K562 (cell line): Measurements from ENCODE around the gene XCL1. TPM values are rescaled to one million over a fixed set of nuclear protein-coding genes. Genes with fewer than 3 reads are reported as not detected.

ENCODE experiments used
- ATAC-seq: fragments of 200-7000 bp; cut with Tn5 transposase; 3 replicates; pipeline ENCODE4 v1.9.1; 2020; ENCODE audit warnings: moderate library complexity
- BruUV-seq: library from RNA; stranded (reverse); fragments of 400-500 nt; replicated peaks from 2 replicates; lab custom pipeline; 2021; lab: Mats Ljungman, UMichigan
- CTCF ChIA-PET: fragments of 300-600 bp; formaldehyde crosslinking; extraction: SDS; loops from one replicate; lab custom pipeline; 2021; ENCODE audit warnings: low intra/inter-chr PET ratio; lab: Yijun Ruan, JAX
- POLR2A ChIA-PET: fragments of 300-600, 350-650 bp; sonication (Branson Sonifier 250); formaldehyde crosslinking; extraction: SDS; loops from one replicate; lab custom pipeline; 2021; ENCODE audit warnings: antibody characterized with exemption, inconsistent platforms; lab: Yijun Ruan, JAX
- DNase-seq, 4 experiments: peaks; one replicate each; pipeline versions ENCODE4 v3.0.0 to v3.0.0-alpha.2; 2011 to 2018; ENCODE audit warnings: low spot score in 3 of 4, mixed read lengths in 3 of 4; ENCODE audit errors: extremely low read depth in 1 of 4
- FAIRE-seq: peaks from 2 replicates; lab custom pipeline; 2011; peaks lifted over from hg19 to GRCh38; lab: Jason Lieb, UNC
- H2AFZ ChIP-seq: 2 replicates; pipeline ENCODE4 v1.6.0; 2011; ENCODE audit warnings: low read depth, low read length, control low read depth, inconsistent platforms
- H3K27ac ChIP-seq: fragments of 200-600 bp; 3 replicates; pipeline ENCODE4 v1.8.0; 2011; ENCODE audit warnings: low read depth, mild to moderate bottlenecking, control low read depth, inconsistent platforms, low read length, moderate library complexity, mixed read lengths; ENCODE audit errors: extremely low read depth
- H3K27me3 ChIP-seq, 2 experiments: fragments of 300-600 bp in 1 of 2; 2 replicates in 1 of 2; 3 replicates in 1 of 2; pipeline versions ENCODE4 v1.6.0 to v1.8.0; 2011; ENCODE audit warnings: inconsistent platforms in 2 of 2, low read length in 2 of 2, mild to moderate bottlenecking in 1 of 2, mixed read lengths in 1 of 2, moderate library complexity in 1 of 2; ENCODE audit not compliant: control insufficient read depth in 2 of 2, insufficient read depth in 2 of 2
- H3K36me3 ChIP-seq: fragments of 300-600 bp; 3 replicates; pipeline ENCODE4 v1.8.0; 2011; ENCODE audit warnings: mild to moderate bottlenecking, low read length, inconsistent platforms; ENCODE audit not compliant: control insufficient read depth, insufficient read depth
- H3K4me1 ChIP-seq, 2 experiments: fragments of 200-600 bp in 1 of 2; replicated peaks in 1 of 2; 2 replicates in 1 of 2; 3 replicates in 1 of 2; pipeline versions ENCODE4 v1.5.1 to v1.8.0; 2011; ENCODE audit warnings: inconsistent platforms in 2 of 2, low read length in 2 of 2, mild to moderate bottlenecking in 1 of 2, mixed read lengths in 1 of 2, moderate library complexity in 1 of 2; ENCODE audit not compliant: control insufficient read depth in 2 of 2, insufficient read depth in 2 of 2
- H3K4me2 ChIP-seq: 2 replicates; pipeline ENCODE4 v1.6.1; 2011; ENCODE audit warnings: low read length, control low read depth, inconsistent platforms, mixed read lengths; ENCODE audit not compliant: insufficient read depth
- H3K4me3 ChIP-seq: fragments of 200-600 bp; sonication (generic), shearing (Covaris generic); 2 replicates; pipeline ENCODE4 v1.5.1; 2016; ENCODE audit warnings: control low read depth, inconsistent platforms
- H3K79me2 ChIP-seq: fragments of 200-600 bp; 3 replicates; pipeline ENCODE4 v1.8.0; 2011; ENCODE audit warnings: low read length, inconsistent platforms; ENCODE audit not compliant: control insufficient read depth, insufficient read depth
- H3K9ac ChIP-seq, 2 experiments: 2 replicates each; pipeline versions ENCODE4 v1.6.0 to v1.6.1; 2011; ENCODE audit warnings: low read depth in 2 of 2, low read length in 2 of 2, control low read depth in 1 of 2, inconsistent platforms in 1 of 2, mild to moderate bottlenecking in 1 of 2, mixed read lengths in 1 of 2; ENCODE audit not compliant: insufficient read depth in 1 of 2
- H3K9me1 ChIP-seq: one replicate; pipeline ENCODE4 v1.6.0; 2011; ENCODE audit warnings: inconsistent platforms, mild to moderate bottlenecking, low read length, moderate library complexity; ENCODE audit not compliant: control insufficient read depth, insufficient read depth
- H3K9me3 ChIP-seq: replicated peaks from 2 replicates; pipeline ENCODE4 v1.5.1; 2011; ENCODE audit warnings: low read depth, low read length, inconsistent platforms; ENCODE audit not compliant: control insufficient read depth, insufficient read depth
- H4K20me1 ChIP-seq: replicated peaks from 2 replicates; pipeline ENCODE4 v1.6.1; 2011; ENCODE audit warnings: low read length, inconsistent platforms, mixed read lengths; ENCODE audit not compliant: control insufficient read depth, insufficient read depth
- ARID2 ChIP-seq: fragments of 450-650 bp; IDR thresholded peaks from 2 replicates; pipeline ENCODE4 v1.6.1; 2017; ENCODE audit warnings: antibody characterized with exemption, mild to moderate bottlenecking
- CBFB ChIP-seq: sonication (generic); formaldehyde crosslinking; IDR thresholded peaks from 2 replicates; pipeline ENCODE4 v1.4.0; 2020; ENCODE audit warnings: mild to moderate bottlenecking, missing genetic modification reagents
- GTF2A2 ChIP-seq: IDR thresholded peaks from 2 replicates; pipeline ENCODE4 v1.6.1; 2016; ENCODE audit warnings: mild to moderate bottlenecking, missing genetic modification characterization, missing compliant biosample characterization
- GTF2E2 ChIP-seq: fragments of 200-800 bp; sonication (Bioruptor generic); IDR thresholded peaks from 2 replicates; pipeline ENCODE4 v1.6.1; 2016; ENCODE audit warnings: missing genetic modification characterization, missing compliant biosample characterization
- MECOM ChIP-seq: fragments of 250-450 bp; sonication (Bioruptor Pico); IDR thresholded peaks from 2 replicates; pipeline ENCODE4 v1.8.0; 2022; ENCODE audit warnings: inconsistent platforms
- TFAM ChIP-seq: fragments of 250-450 bp; sonication (Bioruptor Pico); conservative IDR thresholded peaks from 2 replicates; pipeline ENCODE4 v1.5.0; 2021; ENCODE audit warnings: mild to moderate bottlenecking, moderate library complexity
- TGIF2 ChIP-seq: sonication (generic); formaldehyde crosslinking; IDR thresholded peaks from 2 replicates; pipeline ENCODE4 v1.8.1; 2022; ENCODE audit warnings: mild to moderate bottlenecking, missing genetic modification reagents, moderate library complexity
- ZNF584 ChIP-seq: fragments of 200-800 bp; sonication (Bioruptor generic); IDR thresholded peaks from 2 replicates; pipeline ENCODE4 v1.6.1; 2016; ENCODE audit warnings: low read depth, mild to moderate bottlenecking, missing genetic modification characterization, missing compliant biosample characterization
- WGBS: fragments of 100-300 bp; shearing (Covaris generic); methylation state at CpG from one replicate; pipeline ENCODE4 v1.1.6; 2016; ENCODE audit warnings: low coverage, mixed read lengths; ENCODE audit not compliant: insufficient coverage; ENCODE audit errors: missing lambda C conversion rate; 5-methylcytosine and 5-hydroxymethylcytosine counted together
- in situ Hi-C: fragments of 300-500 bp; cut with MboI; formaldehyde crosslinking; loops from 4 replicates; pipeline ENCODE4 v1.15.0; 2018; ENCODE audit warnings: inconsistent platforms, mixed read lengths
- intact Hi-C: fragments of 100-400 bp; cut with micrococcal nuclease; formaldehyde crosslinking; loops from 2 replicates; pipeline ENCODE4 v1.14.2; 2022
- polyA plus RNA-seq, 8 experiments: library from polyadenylated mRNA; depleted of rRNA in 4 of 8; stranded (reverse) in 5 of 8; unstranded in 3 of 8; fragments of >200 nt; fragmentation: Nextera tagmentation in 2 of 8; fragmentation: Illumina TruSeq in 1 of 8; extraction: Ambion mirVana in 2 of 8; extraction: Trizol in 1 of 8; gene quantifications; 2 replicates each; pipeline versions ENCODE4 v1.2.1 to v1.2.3, GENCODE V29; 2011 to 2014; ENCODE audit warnings: inconsistent platforms in 1 of 8, missing spikeins in 1 of 8
- total RNA-seq, 7 experiments: library from RNA; depleted of rRNA in 6 of 7; stranded (reverse); fragments of >200 nt in 6 of 7; fragmentation: Illumina TruSeq in 2 of 7; extraction: Trizol in 2 of 7; gene quantifications; 2 replicates each; pipeline versions ENCODE4 v1.2.1 to v1.2.3, GENCODE V29; 2011 to 2021; ENCODE audit warnings: low replicate concordance in 1 of 7
- TF ChIP-seq, protein P1 (sequence below): fragments of 250-450 bp; sonication (Bioruptor Pico); IDR thresholded peaks from 2 replicates; pipeline ENCODE4 v1.5.1; 2021; ENCODE audit warnings: mild to moderate bottlenecking
- TF ChIP-seq, protein P2 (sequence below): fragments of 450-650 bp; conservative IDR thresholded peaks from 2 replicates; pipeline ENCODE4 v1.6.1; 2016; ENCODE audit warnings: missing genetic modification characterization, low read depth, mild to moderate bottlenecking, missing compliant biosample characterization, moderate library complexity
- TF ChIP-seq, protein P3 (sequence below): fragments of 250-450 bp; sonication (Bioruptor Pico); IDR thresholded peaks from 2 replicates; pipeline ENCODE4 v1.4.0; 2020; ENCODE audit warnings: mild to moderate bottlenecking, moderate library complexity
- TF ChIP-seq, protein P4 (sequence below): IDR thresholded peaks from 3 replicates; pipeline ENCODE4 v1.6.1; 2011; ENCODE audit warnings: borderline replicate concordance, mild to moderate bottlenecking, moderate library complexity; ENCODE audit not compliant: insufficient read length; ENCODE audit errors: extremely low read depth
- TF ChIP-seq, protein P5 (sequence below): fragments of 250-450 bp; sonication (Bioruptor Pico); IDR thresholded peaks from 2 replicates; pipeline ENCODE4 v1.8.0; 2022; ENCODE audit warnings: moderate library complexity, mild to moderate bottlenecking, inconsistent platforms

XCL1 gene
- total and polyA plus RNA-seq, 9 of the 15 experiments (the other 6 are each of a cell fraction or from before 2014, with no cell fraction given), result 0.06 to 0.09 (median 0.06) TPM; not detected in 6

DNA sequence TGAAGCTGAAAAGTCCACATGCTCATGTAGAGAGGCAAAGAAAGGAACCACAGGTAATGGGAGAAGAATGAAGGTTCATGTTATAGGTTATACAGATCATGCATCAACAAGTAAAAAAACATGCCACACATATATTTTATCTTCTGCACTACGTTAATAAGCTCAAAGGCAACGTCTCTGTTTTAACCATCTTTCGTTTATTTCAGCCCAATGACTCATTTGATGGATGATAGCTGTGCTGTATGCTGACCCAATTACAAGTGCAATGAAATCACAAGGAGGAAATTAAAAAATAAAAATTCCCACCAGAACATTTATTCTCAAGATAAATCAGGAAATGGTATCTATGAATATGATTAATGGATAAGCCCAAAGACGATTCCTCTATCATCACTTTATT lies 24.6 kb downstream of the XCL1 start:
- no peak for ATAC-seq
- TF ChIP-seq GTF2E2 (no peak), TFAM (no peak), ARID2 (no peak), MECOM (CRISPR knock-in tag) (no peak), TGIF2 (CRISPR knock-in tag) (no peak), ZNF584 (no peak), GTF2A2 (tag) (no peak), CBFB (CRISPR knock-in tag) (no peak)
- TF ChIP-seq, protein P1, sequence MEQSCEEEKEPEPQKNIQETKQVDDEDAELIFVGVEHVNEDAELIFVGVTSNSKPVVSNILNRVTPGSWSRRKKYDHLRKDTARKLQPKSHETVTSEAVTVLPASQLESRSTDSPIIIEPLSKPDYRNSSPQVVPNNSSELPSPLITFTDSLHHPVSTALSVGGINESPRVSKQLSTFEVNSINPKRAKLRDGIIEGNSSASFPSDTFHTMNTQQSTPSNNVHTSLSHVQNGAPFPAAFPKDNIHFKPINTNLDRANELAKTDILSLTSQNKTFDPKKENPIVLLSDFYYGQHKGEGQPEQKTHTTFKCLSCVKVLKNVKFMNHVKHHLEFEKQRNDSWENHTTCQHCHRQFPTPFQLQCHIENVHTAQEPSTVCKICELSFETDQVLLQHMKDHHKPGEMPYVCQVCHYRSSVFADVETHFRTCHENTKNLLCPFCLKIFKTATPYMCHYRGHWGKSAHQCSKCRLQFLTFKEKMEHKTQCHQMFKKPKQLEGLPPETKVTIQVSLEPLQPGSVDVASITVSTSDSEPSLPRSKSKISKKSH (CRISPR knock-in tag), result no peak
- TF ChIP-seq, protein P2, sequence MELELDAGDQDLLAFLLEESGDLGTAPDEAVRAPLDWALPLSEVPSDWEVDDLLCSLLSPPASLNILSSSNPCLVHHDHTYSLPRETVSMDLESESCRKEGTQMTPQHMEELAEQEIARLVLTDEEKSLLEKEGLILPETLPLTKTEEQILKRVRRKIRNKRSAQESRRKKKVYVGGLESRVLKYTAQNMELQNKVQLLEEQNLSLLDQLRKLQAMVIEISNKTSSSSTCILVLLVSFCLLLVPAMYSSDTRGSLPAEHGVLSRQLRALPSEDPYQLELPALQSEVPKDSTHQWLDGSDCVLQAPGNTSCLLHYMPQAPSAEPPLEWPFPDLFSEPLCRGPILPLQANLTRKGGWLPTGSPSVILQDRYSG, result no peak
- TF ChIP-seq, protein P3, sequence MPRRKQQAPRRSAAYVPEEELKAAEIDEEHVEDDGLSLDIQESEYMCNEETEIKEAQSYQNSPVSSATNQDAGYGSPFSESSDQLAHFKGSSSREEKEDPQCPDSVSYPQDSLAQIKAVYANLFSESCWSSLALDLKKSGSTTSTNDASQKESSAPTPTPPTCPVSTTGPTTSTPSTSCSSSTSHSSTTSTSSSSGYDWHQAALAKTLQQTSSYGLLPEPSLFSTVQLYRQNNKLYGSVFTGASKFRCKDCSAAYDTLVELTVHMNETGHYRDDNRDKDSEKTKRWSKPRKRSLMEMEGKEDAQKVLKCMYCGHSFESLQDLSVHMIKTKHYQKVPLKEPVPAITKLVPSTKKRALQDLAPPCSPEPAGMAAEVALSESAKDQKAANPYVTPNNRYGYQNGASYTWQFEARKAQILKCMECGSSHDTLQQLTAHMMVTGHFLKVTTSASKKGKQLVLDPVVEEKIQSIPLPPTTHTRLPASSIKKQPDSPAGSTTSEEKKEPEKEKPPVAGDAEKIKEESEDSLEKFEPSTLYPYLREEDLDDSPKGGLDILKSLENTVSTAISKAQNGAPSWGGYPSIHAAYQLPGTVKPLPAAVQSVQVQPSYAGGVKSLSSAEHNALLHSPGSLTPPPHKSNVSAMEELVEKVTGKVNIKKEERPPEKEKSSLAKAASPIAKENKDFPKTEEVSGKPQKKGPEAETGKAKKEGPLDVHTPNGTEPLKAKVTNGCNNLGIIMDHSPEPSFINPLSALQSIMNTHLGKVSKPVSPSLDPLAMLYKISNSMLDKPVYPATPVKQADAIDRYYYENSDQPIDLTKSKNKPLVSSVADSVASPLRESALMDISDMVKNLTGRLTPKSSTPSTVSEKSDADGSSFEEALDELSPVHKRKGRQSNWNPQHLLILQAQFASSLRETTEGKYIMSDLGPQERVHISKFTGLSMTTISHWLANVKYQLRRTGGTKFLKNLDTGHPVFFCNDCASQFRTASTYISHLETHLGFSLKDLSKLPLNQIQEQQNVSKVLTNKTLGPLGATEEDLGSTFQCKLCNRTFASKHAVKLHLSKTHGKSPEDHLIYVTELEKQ (CRISPR knock-in tag), result no peak
- TF ChIP-seq, protein P4, sequence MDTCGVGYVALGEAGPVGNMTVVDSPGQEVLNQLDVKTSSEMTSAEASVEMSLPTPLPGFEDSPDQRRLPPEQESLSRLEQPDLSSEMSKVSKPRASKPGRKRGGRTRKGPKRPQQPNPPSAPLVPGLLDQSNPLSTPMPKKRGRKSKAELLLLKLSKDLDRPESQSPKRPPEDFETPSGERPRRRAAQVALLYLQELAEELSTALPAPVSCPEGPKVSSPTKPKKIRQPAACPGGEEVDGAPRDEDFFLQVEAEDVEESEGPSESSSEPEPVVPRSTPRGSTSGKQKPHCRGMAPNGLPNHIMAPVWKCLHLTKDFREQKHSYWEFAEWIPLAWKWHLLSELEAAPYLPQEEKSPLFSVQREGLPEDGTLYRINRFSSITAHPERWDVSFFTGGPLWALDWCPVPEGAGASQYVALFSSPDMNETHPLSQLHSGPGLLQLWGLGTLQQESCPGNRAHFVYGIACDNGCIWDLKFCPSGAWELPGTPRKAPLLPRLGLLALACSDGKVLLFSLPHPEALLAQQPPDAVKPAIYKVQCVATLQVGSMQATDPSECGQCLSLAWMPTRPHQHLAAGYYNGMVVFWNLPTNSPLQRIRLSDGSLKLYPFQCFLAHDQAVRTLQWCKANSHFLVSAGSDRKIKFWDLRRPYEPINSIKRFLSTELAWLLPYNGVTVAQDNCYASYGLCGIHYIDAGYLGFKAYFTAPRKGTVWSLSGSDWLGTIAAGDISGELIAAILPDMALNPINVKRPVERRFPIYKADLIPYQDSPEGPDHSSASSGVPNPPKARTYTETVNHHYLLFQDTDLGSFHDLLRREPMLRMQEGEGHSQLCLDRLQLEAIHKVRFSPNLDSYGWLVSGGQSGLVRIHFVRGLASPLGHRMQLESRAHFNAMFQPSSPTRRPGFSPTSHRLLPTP, result no peak
- TF ChIP-seq, protein P5, sequence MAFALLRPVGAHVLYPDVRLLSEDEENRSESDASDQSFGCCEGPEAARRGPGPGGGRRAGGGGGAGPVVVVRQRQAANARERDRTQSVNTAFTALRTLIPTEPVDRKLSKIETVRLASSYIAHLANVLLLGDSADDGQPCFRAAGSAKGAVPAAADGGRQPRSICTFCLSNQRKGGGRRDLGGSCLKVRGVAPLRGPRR (CRISPR knock-in tag), result no peak

More for the DNA sequence above, 24.6 kb downstream of the XCL1 start:
- Histone ChIP-seq H3K27ac (no peak overlapping the region), H3K9ac (no peak overlapping the region), H3K4me3 (no peak overlapping the region), H3K4me2 (no peak overlapping the region), H3K9me3 (no peaks in the 10 kb centered on the region), H3K9me1 (no peaks in the 10 kb centered on the region), H2AFZ (no peak overlapping the region), H3K27me3 (no peaks in the 10 kb centered on the region), H3K4me1 (no peaks in the 10 kb centered on the region), H3K79me2 (no peaks in the 10 kb centered on the region), H3K36me3 (no peaks in the 10 kb centered on the region), H4K20me1 (no peaks in the 10 kb centered on the region)
- intact Hi-C loops, result no loop called here
- DNase-seq, result no peak
- ChIA-PET POLR2A (interaction anchor here (1.3 kb wide), 1 partner anchor 8 kb away, joined by 3 read pairs; no protein-coding TSS in a partner anchor), CTCF (no interaction called here)
- no TSS peak for BruUV-seq
- FAIRE-seq, result no peak
- under 1% methylated on average over 4 of the region's 4 CpGs for WGBS
- in situ Hi-C loops, result loop anchor here (5.0 to 25.0 kb wide), 2 partner anchors 761 to 941 kb away; partner anchors contain the start of genes BLZF1 and NME7
